MM.1S (cell line): Measurements from ENCODE around the gene RAB9B.
A peak's percentile ranks its signal among the peaks of the same experiment; 100 is the strongest.

Experiments used
- CTCF ChIP-seq: fragments of 300-600 bp; sonication (generic); IDR thresholded peaks from 2 replicates; pipeline ENCODE4 v1.5.1; 2016; ENCODE audit warnings: antibody characterized with exemption, low read length, mixed read lengths
- EZH2 ChIP-seq: fragments of 300-600 bp; sonication (generic); optimal IDR thresholded peaks from 2 replicates; pipeline ENCODE3; 2017; ENCODE audit warnings: low read depth, mild to moderate bottlenecking, antibody characterized with exemption, low read length, mixed read lengths
- EZH2phosphoT487 ChIP-seq: fragments of 300-600 bp; sonication (generic); IDR thresholded peaks from 2 replicates; pipeline ENCODE4 v1.6.1; 2018; ENCODE audit warnings: antibody characterized with exemption, low read length

GRCh38 chrX:103817502-103817901 lies 14.6 kb downstream of the RAB9B start:
- peak; percentile 56 for TF ChIP-seq CTCF
- no peak for TF ChIP-seq EZH2
- TF ChIP-seq EZH2phosphoT487 = no peak
